HG03103 (cell line): ENCODE data around the gene CLDN9.

Source experiments
- ATAC-seq: cut with Tn5 transposase; IDR thresholded peaks from one replicate; pipeline ENCODE4 v1.9.1; 2021; ENCODE audit warnings: low read depth; ENCODE audit not compliant: unreplicated experiment

Gene CLDN9

DNA sequence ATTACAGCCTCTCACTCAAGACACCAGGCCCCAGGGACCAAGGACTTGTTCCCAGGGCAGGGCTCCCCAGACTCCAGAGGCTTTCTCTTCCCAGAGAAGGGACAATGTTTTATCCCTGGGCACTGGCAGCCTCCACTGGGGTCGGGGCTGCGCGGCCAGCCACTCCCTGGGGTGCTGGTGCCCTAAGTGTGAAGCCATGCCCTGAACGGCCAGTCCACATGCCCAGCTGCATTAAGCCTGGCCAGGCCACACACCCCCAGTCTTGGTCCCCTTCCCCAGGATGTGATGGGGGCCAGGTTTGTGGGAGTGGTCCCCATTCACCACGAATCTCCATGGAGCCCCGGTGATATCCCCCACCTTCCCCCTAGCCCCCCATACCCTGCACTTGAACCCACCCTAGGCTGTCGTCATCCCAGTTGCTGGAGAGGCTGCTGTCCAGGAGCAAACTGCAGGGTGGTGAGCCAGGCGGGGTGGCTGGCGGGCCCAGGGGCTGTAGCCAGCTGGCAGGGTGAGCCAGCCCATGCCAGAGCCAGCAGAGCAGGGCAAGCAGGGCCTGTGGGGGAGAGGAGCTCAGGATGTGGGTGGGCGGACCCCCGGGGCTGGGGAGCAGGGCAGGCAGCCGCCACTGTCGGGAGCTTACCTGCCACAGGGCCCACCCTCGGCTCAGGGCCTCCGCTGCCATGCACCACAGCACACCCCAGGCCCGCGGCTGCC, 39.0 kb upstream of the CLDN9 start:
- ATAC-seq, result no peak

DNA sequence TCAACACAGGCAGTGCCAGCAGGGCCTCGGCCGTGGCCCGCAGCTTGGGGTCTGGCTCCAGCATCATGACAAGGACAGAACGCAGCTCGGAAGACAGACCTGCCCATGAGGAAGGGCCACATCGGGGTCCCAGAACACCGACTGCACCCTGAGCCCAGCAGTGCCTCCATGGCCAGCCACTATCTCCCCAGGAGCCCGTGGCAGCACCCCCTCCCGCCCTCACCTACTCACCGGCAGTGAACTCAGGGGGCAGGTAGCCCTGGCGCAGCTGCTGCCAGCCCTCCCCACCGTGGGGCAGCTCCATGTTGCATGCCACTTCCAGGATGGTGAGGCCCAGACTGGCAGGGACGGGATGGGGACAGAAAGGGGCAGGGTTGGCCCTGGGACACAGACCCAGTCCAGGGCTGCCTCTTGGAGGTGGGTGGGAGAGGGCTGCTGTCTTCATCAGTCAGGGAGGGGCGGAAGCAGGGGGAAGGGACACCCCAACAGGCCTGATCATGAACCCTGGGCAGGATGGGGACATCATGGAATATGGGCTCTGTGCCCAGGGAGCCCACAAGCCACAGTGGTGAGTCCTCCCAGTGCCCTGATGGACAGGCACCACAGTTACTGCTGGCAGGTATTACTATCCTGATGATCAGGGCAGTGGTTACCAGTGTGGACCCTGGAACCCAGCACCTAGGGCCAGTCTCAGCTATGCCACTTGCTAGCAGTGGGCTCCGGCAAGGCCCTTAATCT, 38.2 kb upstream of the CLDN9 start:
- ATAC-seq, result no peak

- ATAC-seq, result no peak
Measured at GRCh38 chr16:2975161-2975795, 37.4 kb upstream of the CLDN9 start.

- no peak for ATAC-seq
Measured at GRCh38 chr16:2976201-2976600, 36.5 kb upstream of the CLDN9 start.

DNA sequence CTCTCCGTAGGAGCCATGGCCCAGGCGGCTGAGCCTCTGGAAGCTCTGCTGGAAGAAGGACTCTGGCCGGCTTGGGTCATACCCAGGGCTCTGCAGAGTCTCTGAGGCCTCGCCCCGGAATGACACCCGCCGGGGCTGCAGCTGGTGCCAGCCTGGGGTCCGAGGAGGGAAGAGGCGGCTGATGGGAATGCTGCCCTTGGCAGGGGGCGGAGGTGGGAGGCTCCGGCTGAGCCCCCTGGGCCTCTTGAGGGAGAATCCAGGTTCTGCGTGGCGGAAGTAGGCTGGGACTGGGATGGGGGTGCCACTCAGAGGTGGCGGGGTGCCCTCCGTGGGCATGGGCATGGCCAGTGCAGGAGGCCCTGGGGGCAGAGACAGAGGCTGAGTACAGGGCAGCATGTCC, 36.0 kb upstream of the CLDN9 start:
- ATAC-seq, result no peak

GRCh38 chr16:2977440-2977839, 35.3 kb upstream of the CLDN9 start:
- no peak for ATAC-seq

GRCh38 chr16:2979669-2980226, 33.0 kb upstream of the CLDN9 start:
- no peak for ATAC-seq

- peak; percentile 69 for ATAC-seq
Measured at GRCh38 chr16:2980227-2981176, 32.2 kb upstream of the CLDN9 start, which contains the start of gene PKMYT1. Gene PKMYT1, minus strand, starts transcription at chr16:2980446. Its CDS starts 789 bp downstream, at chr16:2979657.

- ATAC-seq, result no peak
Measured at GRCh38 chr16:2981177-2981898, 31.4 kb upstream of the CLDN9 start.

DNA sequence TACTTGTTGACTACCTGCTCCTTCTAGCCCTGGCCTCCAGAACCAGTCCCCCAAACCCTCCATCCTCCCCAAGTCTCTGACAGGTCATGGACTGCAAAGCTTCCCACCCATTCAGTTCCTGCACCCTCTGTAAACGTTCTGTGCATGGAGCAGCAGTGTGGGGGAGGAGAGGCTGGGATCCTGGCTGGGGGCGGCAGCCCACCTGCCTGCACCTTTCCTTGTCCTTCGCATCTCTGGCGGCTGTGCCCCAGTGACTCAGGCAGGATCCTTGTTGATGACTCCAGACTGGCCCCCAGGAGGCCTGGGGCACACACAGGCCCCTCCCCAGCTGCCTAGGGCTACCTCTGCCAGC, 30.8 kb upstream of the CLDN9 start:
- ATAC-seq, result no peak

GRCh38 chr16:2982402-2982801, 30.3 kb upstream of the CLDN9 start:
- ATAC-seq, result no peak

DNA sequence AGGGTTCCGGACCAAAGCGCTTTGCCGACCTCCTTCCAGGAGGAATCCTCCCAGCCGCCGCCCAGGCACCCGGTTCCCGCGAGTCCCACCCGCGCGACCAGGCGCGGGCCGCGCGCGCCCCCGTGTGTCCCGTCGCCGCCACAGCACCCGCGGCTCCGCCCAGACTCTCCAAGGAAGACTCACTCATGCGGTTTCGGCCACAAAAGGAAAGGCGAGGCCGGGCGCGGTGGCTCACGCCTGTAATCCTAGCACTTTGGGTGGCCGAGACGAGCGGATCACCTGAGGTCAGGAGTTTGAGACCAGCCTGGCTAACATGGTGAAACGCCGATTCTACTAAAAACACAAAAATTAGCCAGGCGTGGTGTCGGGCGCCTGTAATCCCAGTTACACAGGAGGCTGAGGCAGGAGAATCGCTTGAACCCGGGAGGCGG, 29.0 kb upstream of the CLDN9 start:
- no peak for ATAC-seq

DNA sequence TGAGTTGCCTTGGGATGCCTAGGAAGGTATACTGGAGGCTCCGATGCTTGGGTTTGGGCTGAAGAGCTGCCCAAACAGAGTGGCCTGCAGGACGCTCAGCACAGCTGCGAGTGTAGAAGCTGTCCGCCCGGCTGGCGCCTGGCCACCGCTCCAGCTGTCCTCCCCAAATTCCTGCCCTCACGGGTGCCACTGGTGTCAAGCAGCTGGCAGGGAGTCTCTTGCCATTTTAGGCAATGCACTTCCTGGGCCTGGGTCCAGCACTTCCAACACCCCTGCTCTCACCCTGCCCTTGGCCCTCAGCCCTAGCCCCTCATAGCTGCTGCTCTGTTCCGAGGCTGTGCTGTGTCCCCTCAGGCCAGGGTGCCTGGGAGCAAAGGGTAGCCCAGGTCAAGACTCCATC, 27.3 kb upstream of the CLDN9 start:
- no peak for ATAC-seq

GRCh38 chr16:2985893-2986355, 26.8 kb upstream of the CLDN9 start:
- no peak for ATAC-seq

GRCh38 chr16:2986623-2987188, 26.0 kb upstream of the CLDN9 start:
- ATAC-seq, result no peak

DNA sequence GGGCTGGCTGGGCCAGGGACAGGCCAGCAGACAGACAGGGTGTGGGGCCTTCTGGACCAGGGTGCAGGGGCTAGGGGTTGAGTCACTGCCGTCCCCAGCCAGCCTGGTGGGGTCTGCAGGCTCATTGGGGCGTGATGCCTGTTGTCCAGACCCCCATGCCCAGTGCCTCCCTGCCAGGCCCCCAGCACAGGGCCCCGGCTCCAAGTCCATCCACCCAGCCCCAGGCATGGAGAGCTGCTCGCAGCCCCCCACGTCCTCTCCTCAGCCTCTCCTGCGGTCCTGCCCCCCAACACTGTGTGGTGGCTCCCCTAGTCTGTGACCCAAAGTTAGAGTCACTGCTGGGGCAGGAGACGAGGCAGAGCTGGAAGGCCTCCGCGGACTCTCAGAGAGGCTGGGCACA, 25.4 kb upstream of the CLDN9 start:
- ATAC-seq, result no peak

GRCh38 chr16:2987833-2988232, 24.9 kb upstream of the CLDN9 start:
- no peak for ATAC-seq

DNA sequence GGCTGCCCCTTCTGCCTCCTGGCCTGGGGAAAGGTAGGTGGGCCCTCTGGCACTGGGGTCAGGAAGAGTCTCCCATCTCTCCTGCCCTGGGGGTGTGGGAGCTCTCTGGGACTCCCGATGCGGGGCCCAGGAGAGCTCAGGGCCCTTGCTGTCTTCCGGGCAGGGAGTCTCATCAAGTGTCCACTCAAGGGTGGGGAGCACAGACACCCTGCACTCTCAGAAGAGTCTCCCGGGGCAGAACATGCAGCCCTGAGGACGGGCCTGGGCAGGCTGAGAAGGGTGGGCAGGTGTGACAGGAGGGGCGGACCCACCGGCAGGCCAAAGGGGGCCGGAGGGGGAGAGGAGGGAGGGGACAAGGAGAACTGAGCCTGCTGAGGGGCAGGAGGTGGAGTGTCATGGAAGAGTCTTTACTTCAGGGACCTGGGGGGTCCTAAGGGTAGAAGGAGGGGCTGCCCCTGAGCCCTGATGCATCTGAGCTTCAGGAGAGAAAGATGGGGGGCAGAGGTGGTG, 24.1 kb upstream of the CLDN9 start:
- no peak for ATAC-seq

DNA sequence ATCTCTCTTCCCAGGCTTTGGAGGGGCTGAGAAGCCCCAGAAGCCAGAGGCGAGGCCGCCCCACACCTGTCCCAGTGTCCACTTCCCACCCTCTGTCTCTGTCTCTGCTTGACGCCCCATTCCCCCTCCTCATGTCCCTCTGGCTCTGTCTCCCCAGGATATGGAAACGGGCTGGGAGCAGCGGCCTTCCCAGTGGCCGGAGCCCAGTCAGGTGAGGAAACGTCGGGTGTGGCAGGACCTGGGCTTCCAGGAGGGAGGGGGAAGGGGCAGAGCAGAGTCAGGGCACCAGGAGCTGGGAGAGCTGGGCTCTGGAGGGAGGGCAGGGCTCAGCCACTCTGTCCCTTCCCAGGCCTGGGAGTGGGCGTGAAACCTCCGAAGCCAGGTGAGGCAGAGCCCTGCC, 21.8 kb upstream of the CLDN9 start:
- no peak for ATAC-seq
